GM21360 (cell line): ENCODE measurements around the gene MBD5.

ENCODE experiments used
- ATAC-seq: cut with Tn5 transposase; IDR thresholded peaks from one replicate; pipeline ENCODE4 v1.9.1; 2021; ENCODE audit warnings: mild to moderate bottlenecking, moderate library complexity; ENCODE audit not compliant: unreplicated experiment

The MBD5 gene

GRCh38 chr2:148298196-148298595 lies 277.3 kb downstream of the MBD5 start:
- no peak for ATAC-seq

GRCh38 chr2:148299616-148300015 lies 278.7 kb downstream of the MBD5 start:
- ATAC-seq: no peak

GRCh38 chr2:148300544-148300943 lies 279.7 kb downstream of the MBD5 start:
- ATAC-seq: no peak

- no peak for ATAC-seq
These were observed 280.5 kb downstream of the MBD5 start for GRCh38 chr2:148301362-148301761.

GRCh38 chr2:148302526-148302925 lies 281.6 kb downstream of the MBD5 start:
- ATAC-seq: no peak

GRCh38 chr2:148303161-148303560 lies 282.3 kb downstream of the MBD5 start:
- no peak for ATAC-seq

- no peak for ATAC-seq
These were observed 284.6 kb downstream of the MBD5 start for GRCh38 chr2:148305476-148305875.

GRCh38 chr2:148306027-148306426 lies 285.1 kb downstream of the MBD5 start:
- no peak for ATAC-seq

GRCh38 chr2:148317598-148317997 lies 296.7 kb downstream of the MBD5 start:
- no peak for ATAC-seq

GRCh38 chr2:148338541-148338940 lies 317.6 kb downstream of the MBD5 start:
- no peak for ATAC-seq

GRCh38 chr2:148342086-148342485 lies 321.2 kb downstream of the MBD5 start:
- no peak for ATAC-seq

GRCh38 chr2:148350199-148350598 lies 329.3 kb downstream of the MBD5 start:
- no peak for ATAC-seq

- ATAC-seq: no peak
These were observed 330.7 kb downstream of the MBD5 start for GRCh38 chr2:148351437-148352143.

- ATAC-seq: no peak
These were observed 337.5 kb downstream of the MBD5 start for GRCh38 chr2:148358375-148358774.

- no peak for ATAC-seq
These were observed 339.8 kb downstream of the MBD5 start for GRCh38 chr2:148360662-148361061.

GRCh38 chr2:148362144-148362796 lies 341.4 kb downstream of the MBD5 start:
- no peak for ATAC-seq

- ATAC-seq: no peak
These were observed 354.3 kb downstream of the MBD5 start for GRCh38 chr2:148375214-148375613.

- no peak for ATAC-seq
These were observed 370.4 kb downstream of the MBD5 start for GRCh38 chr2:148391324-148391723.

GRCh38 chr2:148402786-148403185 lies 381.9 kb downstream of the MBD5 start:
- no peak for ATAC-seq

- no peak for ATAC-seq
These were observed 390.0 kb downstream of the MBD5 start for GRCh38 chr2:148410899-148411298.

GRCh38 chr2:148416248-148416647 lies 395.4 kb downstream of the MBD5 start:
- ATAC-seq: no peak

GRCh38 chr2:148430101-148430500 lies 409.2 kb downstream of the MBD5 start:
- ATAC-seq: no peak

- no peak for ATAC-seq
These were observed 427.0 kb downstream of the MBD5 start for GRCh38 chr2:148447877-148448276.
